ENCODE results near the gene SUSD3.

GRCh38 chr9:93013856-93014582 lies 44.5 kb upstream of the SUSD3 start:
- TF ChIP-seq POLR2A (IDR thresholded peaks at IDR 0.05; ENCODE audit: low read depth, low read length) (no peak), SPI1 (IDR thresholded peaks at IDR 0.05; ENCODE audit: low read depth, low read length) (no peak), POLR2AphosphoS5 (IDR thresholded peaks at IDR 0.05; ENCODE audit: low read depth, low read length) (no peak), TAF1 (IDR thresholded peaks at IDR 0.05; ENCODE audit: low read depth, low read length) (no peak)

Measured in GM12891 (cell line).